IMR-90 (cell line): ENCODE measurements around the gene CTNNAL1. TPM values are rescaled to one million over a fixed set of nuclear protein-coding genes. Genes with fewer than 3 reads are reported as not detected.
A peak's percentile ranks its signal among the peaks of the same experiment; 100 is the strongest.

ENCODE experiments used
- ATAC-seq: fragments of 200-7000 bp; cut with Tn5 transposase; 2 replicates; pipeline ENCODE4 v1.9.1; 2020; ENCODE audit warnings: low read depth, mild to moderate bottlenecking, moderate library complexity
- BruUV-seq: library from RNA; stranded (reverse); fragments of 400-500 nt; replicated peaks from 2 replicates; lab custom pipeline; 2021; lab: Mats Ljungman, UMichigan
- CTCF ChIA-PET: fragments of 300-600 bp; formaldehyde crosslinking; extraction: SDS; loops from one replicate; lab custom pipeline; 2021; ENCODE audit warnings: antibody characterized with exemption; lab: Yijun Ruan, JAX
- POLR2A ChIA-PET: fragments of 300-600 bp; sonication (Branson Sonifier 250); formaldehyde crosslinking; loops from one replicate; lab custom pipeline; 2022; ENCODE audit warnings: antibody characterized with exemption; ENCODE audit not compliant: unreplicated experiment; lab: Charles Lee
- DNase-seq: peaks from one replicate; pipeline ENCODE4 v3.0.0; 2013
- H2AFZ ChIP-seq: replicated peaks from 2 replicates; pipeline ENCODE3; 2013; ENCODE audit warnings: low read length, mild to moderate bottlenecking; ENCODE audit not compliant: poor library complexity
- H2AK5ac ChIP-seq: 2 replicates; pipeline ENCODE4 v1.6.1; 2013; ENCODE audit warnings: low read depth, low read length, inconsistent platforms
- H2AK9ac ChIP-seq: replicated peaks from 2 replicates; pipeline ENCODE3; 2013; ENCODE audit warnings: mild to moderate bottlenecking, low read depth, low read length, moderate library complexity; ENCODE audit not compliant: poor library complexity
- H2BK120ac ChIP-seq: 2 replicates; pipeline ENCODE4 v1.6.1; 2013; ENCODE audit warnings: low read depth, low read length, inconsistent platforms
- H2BK15ac ChIP-seq: 3 replicates; pipeline ENCODE4 v1.6.1; 2013; ENCODE audit warnings: low read depth, low read length, inconsistent platforms
- H2BK20ac ChIP-seq: 2 replicates; pipeline ENCODE4 v1.6.1; 2013; ENCODE audit warnings: low read depth, mild to moderate bottlenecking, inconsistent platforms, low read length, moderate library complexity
- H2BK5ac ChIP-seq: 2 replicates; pipeline ENCODE4 v1.6.1; 2013; ENCODE audit warnings: mild to moderate bottlenecking, low read depth, low read length, inconsistent platforms; ENCODE audit not compliant: poor library complexity, severe bottlenecking
- H3K14ac ChIP-seq: replicated peaks from 2 replicates; pipeline ENCODE4 v1.6.1; 2013; ENCODE audit warnings: low read depth, low read length, inconsistent platforms
- H3K18ac ChIP-seq: 2 replicates; pipeline ENCODE4 v1.6.1; 2013; ENCODE audit warnings: low read depth, low read length, control low read depth
- H3K23ac ChIP-seq: 2 replicates; pipeline ENCODE4 v1.6.1; 2013; ENCODE audit warnings: low read depth, low read length, inconsistent platforms
- H3K27ac ChIP-seq: 2 replicates; pipeline ENCODE4 v1.5.1; 2013; ENCODE audit warnings: mild to moderate bottlenecking, control low read depth, low read length; ENCODE audit not compliant: insufficient read depth
- H3K27me3 ChIP-seq: 2 replicates; pipeline ENCODE4 v1.6.1; 2013; ENCODE audit warnings: low read length; ENCODE audit not compliant: control insufficient read depth, insufficient read depth
- H3K36me3 ChIP-seq: 2 replicates; pipeline ENCODE4 v1.6.1; 2013; ENCODE audit warnings: low read length, mixed read lengths; ENCODE audit not compliant: control insufficient read depth, insufficient read depth
- H3K4ac ChIP-seq: 2 replicates; pipeline ENCODE4 v1.6.1; 2013; ENCODE audit warnings: low read depth, low read length, inconsistent platforms
- H3K4me1 ChIP-seq: 2 replicates; pipeline ENCODE4 v1.6.1; 2013; ENCODE audit warnings: low read length, mixed read lengths; ENCODE audit not compliant: control insufficient read depth, insufficient read depth
- H3K4me2 ChIP-seq: 2 replicates; pipeline ENCODE4 v1.6.1; 2013; ENCODE audit warnings: low read depth, mild to moderate bottlenecking, control low read depth, low read length, moderate library complexity
- H3K4me3 ChIP-seq: 2 replicates; pipeline ENCODE4 v1.5.1; 2013; ENCODE audit warnings: low read depth, mild to moderate bottlenecking, control low read depth, low read length, moderate library complexity; ENCODE audit not compliant: insufficient read depth
- H3K56ac ChIP-seq: 2 replicates; pipeline ENCODE4 v1.6.1; 2013; ENCODE audit warnings: low read length, inconsistent platforms; ENCODE audit not compliant: insufficient read depth; ENCODE audit errors: extremely low read depth
- H3K79me1 ChIP-seq, 2 experiments: 2 replicates each; pipeline ENCODE4 v1.6.1; 2013; ENCODE audit warnings: low read length in 2 of 2, inconsistent platforms in 1 of 2, low read depth in 1 of 2
- H3K9ac ChIP-seq: 2 replicates; pipeline ENCODE4 v1.6.1; 2013; ENCODE audit warnings: low read depth, low read length, control low read depth
- H3K9me1 ChIP-seq: 2 replicates; pipeline ENCODE4 v1.6.1; 2013; ENCODE audit warnings: low read length, inconsistent platforms; ENCODE audit not compliant: insufficient read depth
- H3K9me3 ChIP-seq: 2 replicates; pipeline ENCODE4 v1.6.1; 2013; ENCODE audit warnings: low read length; ENCODE audit not compliant: control insufficient read depth, insufficient read depth
- H4K20me1 ChIP-seq: 2 replicates; pipeline ENCODE4 v1.6.1; 2013; ENCODE audit warnings: low read length, inconsistent platforms; ENCODE audit not compliant: insufficient read depth
- H4K5ac ChIP-seq: 2 replicates; pipeline ENCODE4 v1.6.1; 2013; ENCODE audit warnings: mild to moderate bottlenecking, low read depth, low read length, control low read depth
- H4K8ac ChIP-seq, 2 experiments: 2 replicates each; pipeline ENCODE4 v1.6.1; 2013; ENCODE audit warnings: low read depth in 2 of 2, low read length in 2 of 2, control low read depth in 1 of 2, inconsistent platforms in 1 of 2
- H4K91ac ChIP-seq: 2 replicates; pipeline ENCODE4 v1.6.1; 2013; ENCODE audit warnings: low read depth, low read length, inconsistent platforms; ENCODE audit not compliant: insufficient read depth
- BHLHE40 ChIP-seq: fragments of 150-350 bp; IDR thresholded peaks from 2 replicates; pipeline ENCODE4 v1.6.1; 2016; ENCODE audit warnings: mild to moderate bottlenecking, low read depth, low read length
- CEBPB ChIP-seq: IDR thresholded peaks from 2 replicates; pipeline ENCODE4 v1.6.1; 2012; ENCODE audit warnings: low read depth, low read length, improper control_type of control experiment
- CHD1 ChIP-seq: IDR thresholded peaks from 2 replicates; pipeline ENCODE4 v1.6.1; 2012; ENCODE audit warnings: low read depth, low read length, improper control_type of control experiment
- CTCF ChIP-seq: conservative IDR thresholded peaks from 2 replicates; pipeline ENCODE4 v1.5.1; 2012; ENCODE audit warnings: mild to moderate bottlenecking, low read depth, low read length, improper control_type of control experiment
- ELK1 ChIP-seq: fragments of 150-350 bp; IDR thresholded peaks from 2 replicates; pipeline ENCODE4 v1.6.1; 2016; ENCODE audit warnings: low read depth, mild to moderate bottlenecking, low read length, moderate library complexity, borderline replicate concordance
- FOS ChIP-seq: fragments of 150-350 bp; IDR thresholded peaks from 2 replicates; pipeline ENCODE4 v1.6.1; 2016; ENCODE audit warnings: low read depth, low read length
- MAFK ChIP-seq: IDR thresholded peaks from 2 replicates; pipeline ENCODE4 v1.6.1; 2012; ENCODE audit warnings: low read depth, low read length, improper control_type of control experiment
- MAZ ChIP-seq: IDR thresholded peaks from 2 replicates; pipeline ENCODE4 v1.6.1; 2012; ENCODE audit warnings: low read depth, mild to moderate bottlenecking, low read length, improper control_type of control experiment, moderate library complexity, borderline replicate concordance
- NFE2L2 ChIP-seq: fragments of 150-350 bp; IDR thresholded peaks from 2 replicates; pipeline ENCODE4 v1.6.1; 2016; ENCODE audit warnings: low read depth, mild to moderate bottlenecking, low read length
- POLR2A ChIP-seq: IDR thresholded peaks from 2 replicates; pipeline ENCODE4 v1.6.1; 2012; ENCODE audit warnings: mild to moderate bottlenecking, low read depth, low read length
- RCOR1 ChIP-seq: IDR thresholded peaks from 2 replicates; pipeline ENCODE4 v1.6.1; 2012; ENCODE audit warnings: mild to moderate bottlenecking, low read length, improper control_type of control experiment; ENCODE audit not compliant: insufficient replicate concordance
- RFX5 ChIP-seq: IDR thresholded peaks from 2 replicates; pipeline ENCODE4 v1.8.0; 2012; ENCODE audit warnings: low read depth, mild to moderate bottlenecking, low read length, moderate library complexity
- WGBS, 2 experiments: methylation state at CpG; one replicate each; pipeline versions ENCODE4 v1.1.5 to v1.1.7; 2013; ENCODE audit warnings: missing lambda C conversion rate in 2 of 2; ENCODE audit not compliant: insufficient read length in 1 of 2; ENCODE audit errors: extremely low coverage in 2 of 2; 5-methylcytosine and 5-hydroxymethylcytosine counted together
- dilution Hi-C: fragments of 300-500 bp; cut with HindIII; formaldehyde crosslinking; loops from one replicate; pipeline ENCODE4 v1.14.3; 2018; ENCODE audit warnings: low sequenced_read_pairs; ENCODE audit not compliant: unreplicated experiment
- in situ Hi-C: fragments of 300-500 bp; cut with MboI; formaldehyde crosslinking; loops from 3 replicates; pipeline ENCODE4 v1.14.3; 2019; ENCODE audit warnings: low sequenced_read_pairs, inconsistent platforms, mixed read lengths
- intact Hi-C: fragments of 100-400 bp; cut with micrococcal nuclease; formaldehyde crosslinking; loops from 2 replicates; pipeline ENCODE4 v1.10.0; 2022
- polyA plus RNA-seq, 3 experiments: library from polyadenylated mRNA; depleted of rRNA; stranded (reverse); fragments of >200 nt; gene quantifications; 2 replicates each; pipeline ENCODE4 v1.2.3, GENCODE V29; 2012; ENCODE audit warnings: low replicate concordance in 1 of 3
- total RNA-seq: library from RNA; depleted of rRNA; stranded (reverse); fragments of >200 nt; gene quantifications from 2 replicates; pipeline ENCODE4 v1.2.3, GENCODE V29; 2012
- TF ChIP-seq, protein P1 (sequence below): fragments of 150-350 bp; IDR thresholded peaks from 2 replicates; pipeline ENCODE4 v1.6.1; 2017; ENCODE audit warnings: mild to moderate bottlenecking, antibody characterized with exemption, low read length, low read depth

The CTNNAL1 gene
- total and polyA plus RNA-seq, 2 of the 4 experiments (the other 2 are of a cell fraction): 72.3 to 131 TPM

DNA sequence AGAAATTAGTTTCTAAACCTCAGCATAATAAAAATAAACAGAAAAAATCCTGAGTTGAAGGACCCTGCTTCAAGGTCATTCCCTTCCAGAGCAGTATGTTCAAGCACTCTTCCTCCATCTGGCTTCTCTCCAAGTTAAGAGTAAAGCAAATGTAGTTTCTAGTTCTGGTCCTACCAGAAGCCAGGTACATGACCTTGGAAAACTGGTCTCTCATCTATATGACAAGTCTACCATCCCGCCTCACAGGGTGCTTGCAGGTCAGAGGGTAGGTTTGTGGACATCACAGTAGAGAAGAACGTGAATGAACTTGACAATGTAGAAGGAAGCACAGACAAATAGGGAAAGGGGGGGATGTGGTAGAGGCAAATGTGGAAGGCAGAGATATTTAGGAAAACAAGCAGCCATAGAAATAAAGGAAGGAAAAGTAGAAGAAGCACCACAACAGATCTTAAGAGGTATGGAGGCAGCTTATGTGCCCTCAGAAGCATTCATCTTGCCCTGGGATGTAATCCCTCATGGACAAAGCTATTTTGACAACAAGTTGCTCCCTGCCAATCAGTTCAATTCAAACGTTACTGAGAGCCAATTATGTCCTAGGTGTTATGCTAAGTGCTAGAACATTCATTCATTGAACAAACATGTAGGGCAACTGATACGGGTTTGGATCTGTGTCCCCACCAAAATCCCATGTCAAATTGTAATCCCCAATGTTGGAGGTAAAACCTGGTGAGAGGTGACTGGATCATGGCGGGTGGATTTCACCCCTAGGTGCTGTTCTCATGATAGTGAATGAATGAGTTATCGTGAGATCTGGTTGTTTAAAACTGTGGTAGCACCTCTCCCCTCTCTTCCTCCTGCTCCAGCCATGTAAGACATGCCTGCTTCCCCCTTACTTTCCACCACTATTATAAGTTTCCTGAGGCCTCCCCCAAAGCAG, 23.7 kb upstream of the CTNNAL1 start:
- no TSS peak for BruUV-seq
- Histone ChIP-seq H2BK120ac (peak overlapping the region; percentile 83), H2AK9ac (no peak overlapping the region), H4K5ac (peak overlapping the region; percentile 82), H2AK5ac (peak overlapping the region; percentile 88), H2AFZ (no peak overlapping the region), H3K36me3 (peaks cover 11% of the 10 kb centered on the region), H3K4me3 (no peak overlapping the region), H3K4me1 (peaks cover 16% of the 10 kb centered on the region), H2BK5ac (peak overlapping the region; percentile 46), H3K9ac (no peak overlapping the region), H4K20me1 (peaks cover 3% of the 10 kb centered on the region; the same call in 1 of the 2 replicates), H4K8ac (peak overlapping the region; percentile 43 to 72; a peak in 3 of 4 replicates), H3K27ac (peak overlapping the region; percentile 90), H2BK15ac (peak overlapping the region; percentile 97), H3K79me1 (peaks cover 26 to 38% of the 10 kb centered on the region in 2 experiments; a peak in 3 of 4 replicates), H3K9me3 (no peaks in the 10 kb centered on the region), H3K27me3 (no peaks in the 10 kb centered on the region), H3K4ac (peak overlapping the region; percentile 79), H3K23ac (no peak overlapping the region; the same call in 1 of the 2 replicates), H2BK20ac (peak overlapping the region; percentile 83), H3K18ac (peak overlapping the region; percentile 83; the same call in 1 of the 2 replicates), H4K91ac (peak overlapping the region; percentile 73), H3K14ac (peak overlapping the region; percentile 84), H3K56ac (0 out of 2 replicates have a peak overlapping the region, but pooled peaks have one; percentile 29), H3K4me2 (no peak overlapping the region), H3K9me1 (peaks cover 10% of the 10 kb centered on the region; the same call in 1 of the 2 replicates)
- CTCF ChIA-PET: no interaction called here
- DNase-seq (no peak), ATAC-seq (no peak)
- dilution Hi-C loops: no loop called here
- WGBS, 2 experiments: 100% methylated on average over 1 of the region's 6 CpGs; no CpG with 5 or more reads in 1 of the 2 experiments
- intact Hi-C loops: loop anchor here (1.0 kb wide), 1 partner anchor 312 kb away; no protein-coding TSS in a partner anchor
- in situ Hi-C loops: no loop called here
- POLR2A ChIA-PET: no interaction called here
- TF ChIP-seq CHD1 (no peak), POLR2A (no peak), MAZ (no peak), NFE2L2 (no peak), FOS (no peak), CEBPB (no peak), RCOR1 (no peak), RFX5 (no peak), ELK1 (no peak), MAFK (no peak), BHLHE40 (no peak), CTCF (no peak)
- TF ChIP-seq, protein P1, sequence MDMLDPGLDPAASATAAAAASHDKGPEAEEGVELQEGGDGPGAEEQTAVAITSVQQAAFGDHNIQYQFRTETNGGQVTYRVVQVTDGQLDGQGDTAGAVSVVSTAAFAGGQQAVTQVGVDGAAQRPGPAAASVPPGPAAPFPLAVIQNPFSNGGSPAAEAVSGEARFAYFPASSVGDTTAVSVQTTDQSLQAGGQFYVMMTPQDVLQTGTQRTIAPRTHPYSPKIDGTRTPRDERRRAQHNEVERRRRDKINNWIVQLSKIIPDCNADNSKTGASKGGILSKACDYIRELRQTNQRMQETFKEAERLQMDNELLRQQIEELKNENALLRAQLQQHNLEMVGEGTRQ: no peak
